Raji (cell line): Measurements from ENCODE around the gene KIF25.

Experiments used
- POLR2A ChIP-seq: IDR thresholded peaks from 2 replicates; pipeline ENCODE4 v1.6.1; 2011; ENCODE audit warnings: low read depth, low read length, control low read depth; ENCODE audit not compliant: insufficient read depth

KIF25 gene

GRCh38 chr6:167968091-167968490, 29.4 kb upstream of the KIF25 start:
- TF ChIP-seq POLR2A = no peak

- TF ChIP-seq POLR2A = no peak
Measured at GRCh38 chr6:167970230-167970629, 27.2 kb upstream of the KIF25 start.

GRCh38 chr6:167972193-167972592, 25.3 kb upstream of the KIF25 start:
- no peak for TF ChIP-seq POLR2A

- no peak for TF ChIP-seq POLR2A
Measured at GRCh38 chr6:167973148-167973885, 24.2 kb upstream of the KIF25 start.

- TF ChIP-seq POLR2A = no peak
Measured at GRCh38 chr6:167974640-167975344, 22.7 kb upstream of the KIF25 start.

- TF ChIP-seq POLR2A = no peak
Measured at GRCh38 chr6:167975458-167975857, 22.0 kb upstream of the KIF25 start.

GRCh38 chr6:167976708-167977107, 20.8 kb upstream of the KIF25 start:
- no peak for TF ChIP-seq POLR2A

- no peak for TF ChIP-seq POLR2A
Measured at GRCh38 chr6:167977717-167978467, 19.6 kb upstream of the KIF25 start.

- no peak for TF ChIP-seq POLR2A
Measured at GRCh38 chr6:167978607-167979006, 18.9 kb upstream of the KIF25 start.

GRCh38 chr6:167979436-167980139, 17.9 kb upstream of the KIF25 start:
- TF ChIP-seq POLR2A = no peak

- no peak for TF ChIP-seq POLR2A
Measured at GRCh38 chr6:167980911-167981580, 16.4 kb upstream of the KIF25 start.

GRCh38 chr6:167981916-167982462, 15.5 kb upstream of the KIF25 start:
- no peak for TF ChIP-seq POLR2A

- TF ChIP-seq POLR2A = no peak
Measured at GRCh38 chr6:167984144-167984719, 13.2 kb upstream of the KIF25 start.
